Lower leg skin (tissue), 3 donors: ENCODE data around the gene WARS2.

Experiments
- POLR2A ChIP-seq, 2 donors: fragments of 450-650 bp; IDR thresholded peaks; one replicate each; pipeline ENCODE4 v1.6.1; 2016 to 2017; ENCODE audit warnings: antibody characterized with exemption in 2 of 2, mild to moderate bottlenecking in 1 of 2, moderate library complexity in 1 of 2
- TF ChIP-seq, protein P1 (sequence below), 3 donors: fragments of 450-650 bp; IDR thresholded peaks; one replicate each; pipeline ENCODE4 v1.5.1; 2016; ENCODE audit warnings: antibody characterized with exemption in 3 of 3, mild to moderate bottlenecking in 3 of 3, moderate library complexity in 2 of 3

GRCh38 chr1:119001181-119002027 is 139.0 kb downstream of the WARS2 start:
- TF ChIP-seq, protein P1, sequence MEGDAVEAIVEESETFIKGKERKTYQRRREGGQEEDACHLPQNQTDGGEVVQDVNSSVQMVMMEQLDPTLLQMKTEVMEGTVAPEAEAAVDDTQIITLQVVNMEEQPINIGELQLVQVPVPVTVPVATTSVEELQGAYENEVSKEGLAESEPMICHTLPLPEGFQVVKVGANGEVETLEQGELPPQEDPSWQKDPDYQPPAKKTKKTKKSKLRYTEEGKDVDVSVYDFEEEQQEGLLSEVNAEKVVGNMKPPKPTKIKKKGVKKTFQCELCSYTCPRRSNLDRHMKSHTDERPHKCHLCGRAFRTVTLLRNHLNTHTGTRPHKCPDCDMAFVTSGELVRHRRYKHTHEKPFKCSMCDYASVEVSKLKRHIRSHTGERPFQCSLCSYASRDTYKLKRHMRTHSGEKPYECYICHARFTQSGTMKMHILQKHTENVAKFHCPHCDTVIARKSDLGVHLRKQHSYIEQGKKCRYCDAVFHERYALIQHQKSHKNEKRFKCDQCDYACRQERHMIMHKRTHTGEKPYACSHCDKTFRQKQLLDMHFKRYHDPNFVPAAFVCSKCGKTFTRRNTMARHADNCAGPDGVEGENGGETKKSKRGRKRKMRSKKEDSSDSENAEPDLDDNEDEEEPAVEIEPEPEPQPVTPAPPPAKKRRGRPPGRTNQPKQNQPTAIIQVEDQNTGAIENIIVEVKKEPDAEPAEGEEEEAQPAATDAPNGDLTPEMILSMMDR (IDR thresholded peaks at IDR 0.05): no peak
- no peak for TF ChIP-seq POLR2A (IDR thresholded peaks at IDR 0.05)
